Left renal pelvis (tissue), 4 donors: Measurements from ENCODE around the gene TEX29. TPM values are rescaled to one million over a fixed set of nuclear protein-coding genes. Genes with fewer than 3 reads are reported as not detected.

Source experiments
- DNase-seq, 4 donors: peaks; one replicate each; pipeline ENCODE4 v3.0.0-alpha.2; 2013; ENCODE audit warnings: low read depth in 4 of 4, low spot score in 3 of 4
- polyA plus RNA-seq, 4 donors: library from polyadenylated mRNA; unstranded; fragments of 120-200 nt; gene quantifications; one replicate each; pipeline ENCODE4 v1.2.1, GENCODE V29; 2013; ENCODE audit not compliant: insufficient read length in 4 of 4

TEX29 gene
- polyA plus RNA-seq, 4 donors, result 0.36 to 0.49 (median 0.48) TPM; not detected in 1

- DNase-seq, result no peak
Measured at GRCh38 chr13:111288276-111288675, 32.2 kb upstream of the TEX29 start.

- no peak for DNase-seq
Measured at GRCh38 chr13:111289251-111289650, 31.2 kb upstream of the TEX29 start.

GRCh38 chr13:111291908-111292307 lies 28.5 kb upstream of the TEX29 start:
- no peak for DNase-seq

DNA sequence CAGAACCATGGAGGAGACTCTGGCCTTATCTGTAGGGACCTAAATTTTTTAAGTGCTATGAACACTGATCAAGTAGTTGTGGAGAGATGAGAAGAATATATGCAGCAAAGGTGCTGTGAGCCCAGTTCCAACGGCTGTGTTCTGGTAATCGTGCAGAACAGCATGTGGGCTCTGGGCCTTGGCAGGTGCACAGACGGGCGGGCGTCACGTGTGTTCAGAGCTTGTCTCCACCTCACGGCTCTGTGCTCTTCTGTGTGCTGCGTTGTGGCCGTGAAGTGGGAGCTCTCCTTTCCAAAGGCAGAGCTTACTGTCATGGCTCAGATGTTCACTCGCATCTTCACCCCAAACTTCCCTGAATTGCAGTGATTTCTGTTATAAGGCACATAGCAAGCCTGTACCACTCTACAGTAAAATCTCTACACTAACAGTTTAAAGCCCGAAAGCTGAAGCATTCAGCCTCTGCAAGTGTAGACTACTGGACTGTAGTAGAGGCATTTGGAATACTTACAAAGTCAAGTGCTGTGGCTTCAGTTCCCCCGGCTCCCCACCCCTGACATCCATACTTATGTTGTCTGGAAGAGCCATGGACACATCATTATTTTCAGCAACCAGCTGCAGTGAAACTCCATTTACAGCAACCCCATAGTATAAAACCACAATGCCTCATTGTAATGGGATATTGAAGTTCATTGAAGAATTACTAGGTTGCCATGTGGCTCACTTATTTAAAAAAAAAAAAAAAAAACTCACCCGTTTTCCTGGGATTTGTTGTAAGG lies 27.5 kb upstream of the TEX29 start:
- DNase-seq, result no peak

DNA sequence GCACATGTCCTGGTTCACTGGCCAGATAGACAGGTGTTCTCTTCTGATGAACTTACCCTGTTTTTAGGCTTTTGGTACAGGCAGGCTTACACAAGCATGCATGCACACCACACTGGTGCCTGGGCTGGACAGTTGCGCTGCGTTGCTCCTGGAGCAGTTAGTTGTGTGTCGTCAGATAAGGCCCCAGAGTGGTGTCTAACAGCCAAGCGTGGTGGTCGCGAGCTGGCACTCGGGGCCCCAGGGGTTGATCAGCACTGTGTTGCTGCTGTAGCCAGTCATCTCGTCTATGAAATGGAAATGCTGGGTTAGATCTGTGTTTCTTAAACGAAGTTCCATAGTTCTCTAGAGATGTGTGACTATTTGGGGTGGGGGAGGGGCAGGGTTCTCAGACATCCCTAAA lies 24.6 kb upstream of the TEX29 start:
- DNase-seq, result no peak

GRCh38 chr13:111296417-111296816 lies 24.0 kb upstream of the TEX29 start:
- DNase-seq, result no peak

DNA sequence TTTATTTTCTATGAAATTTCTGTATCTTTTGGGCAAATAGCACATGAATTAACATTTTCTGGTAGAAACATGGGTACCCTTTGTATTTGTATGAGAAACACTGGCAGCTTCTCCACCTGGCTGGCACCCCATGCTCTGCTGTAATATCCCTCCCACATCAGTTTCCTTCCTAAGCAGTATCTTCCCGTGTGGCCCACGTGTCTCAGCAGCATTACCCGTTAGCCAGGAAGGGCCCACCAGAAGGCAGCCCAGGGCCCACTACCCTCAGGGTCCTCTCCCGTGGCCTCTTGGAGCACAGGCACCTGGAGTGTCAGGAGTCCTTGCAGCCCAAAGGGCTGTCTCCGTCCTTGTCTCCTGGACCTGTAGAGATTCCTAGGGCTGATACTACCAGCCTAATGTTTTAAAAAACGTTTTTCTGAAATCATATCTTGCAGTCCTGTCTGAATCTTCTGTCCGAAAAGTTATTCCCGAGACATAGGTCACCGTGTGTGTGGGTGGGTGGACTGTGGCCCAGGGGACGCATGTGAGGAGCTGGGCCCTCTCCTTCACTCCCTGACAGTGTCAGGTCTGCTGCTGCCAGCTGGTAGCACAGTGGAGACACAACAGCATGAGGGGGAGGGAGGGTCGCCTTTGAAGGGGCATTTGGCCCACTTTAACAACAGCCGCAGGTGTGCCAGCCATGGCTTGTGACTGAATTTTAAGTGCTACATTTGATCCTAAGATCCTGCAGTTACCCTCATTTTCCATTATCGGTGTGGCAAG lies 22.0 kb upstream of the TEX29 start:
- no peak for DNase-seq

DNA sequence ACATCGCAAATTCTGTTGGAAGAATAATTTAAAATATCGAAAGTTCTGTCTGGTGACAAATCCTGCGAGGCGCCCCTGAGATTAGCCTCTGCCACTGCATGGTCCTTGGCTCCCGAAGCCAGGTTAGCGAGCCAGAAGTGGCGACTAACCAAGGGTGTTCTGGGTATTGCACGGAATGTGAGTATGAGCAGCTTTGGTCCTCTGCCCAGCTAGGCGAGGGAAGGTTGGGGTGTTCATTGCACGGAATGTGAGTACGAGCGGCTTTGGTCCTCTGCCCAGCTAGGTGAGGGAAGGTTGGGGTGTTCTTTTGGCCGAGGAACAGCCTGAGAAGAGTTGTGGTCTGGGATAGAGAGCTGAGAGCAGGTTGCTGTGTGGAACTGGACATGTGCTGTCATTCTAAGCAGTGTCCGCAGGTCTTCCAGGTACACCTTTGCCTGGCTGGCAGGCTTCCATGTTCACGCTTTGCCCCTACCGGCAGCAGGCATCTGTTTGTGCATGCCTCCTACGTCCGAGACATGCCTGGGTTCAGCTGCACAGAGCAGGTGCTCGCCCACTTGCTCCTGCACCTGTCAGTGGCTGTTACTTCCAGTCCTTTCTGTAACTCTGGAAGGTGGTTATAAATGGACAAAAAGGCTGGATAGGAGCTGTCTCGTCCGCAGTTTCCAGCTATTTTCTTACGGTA lies 18.3 kb upstream of the TEX29 start:
- DNase-seq, result no peak

DNA sequence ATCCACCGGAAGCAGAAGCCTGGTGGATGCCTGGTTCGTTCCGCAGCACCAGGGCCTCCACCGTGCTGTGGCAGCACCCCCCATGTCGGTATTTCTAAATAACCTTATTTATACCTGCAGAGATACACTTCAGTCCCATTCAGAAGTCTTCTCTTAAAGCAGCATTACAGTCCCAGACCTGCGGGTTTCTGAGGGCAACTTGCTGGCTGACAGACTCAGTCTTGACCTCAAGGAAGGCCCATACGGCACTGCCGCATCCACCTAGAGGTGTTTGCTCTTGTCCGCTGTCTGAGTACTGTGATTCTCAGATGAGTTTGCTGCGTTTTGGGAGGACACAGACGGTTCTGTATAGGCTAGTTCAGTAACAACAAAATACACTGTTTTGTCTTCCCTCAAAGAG lies 16.9 kb upstream of the TEX29 start:
- DNase-seq, result no peak

DNA sequence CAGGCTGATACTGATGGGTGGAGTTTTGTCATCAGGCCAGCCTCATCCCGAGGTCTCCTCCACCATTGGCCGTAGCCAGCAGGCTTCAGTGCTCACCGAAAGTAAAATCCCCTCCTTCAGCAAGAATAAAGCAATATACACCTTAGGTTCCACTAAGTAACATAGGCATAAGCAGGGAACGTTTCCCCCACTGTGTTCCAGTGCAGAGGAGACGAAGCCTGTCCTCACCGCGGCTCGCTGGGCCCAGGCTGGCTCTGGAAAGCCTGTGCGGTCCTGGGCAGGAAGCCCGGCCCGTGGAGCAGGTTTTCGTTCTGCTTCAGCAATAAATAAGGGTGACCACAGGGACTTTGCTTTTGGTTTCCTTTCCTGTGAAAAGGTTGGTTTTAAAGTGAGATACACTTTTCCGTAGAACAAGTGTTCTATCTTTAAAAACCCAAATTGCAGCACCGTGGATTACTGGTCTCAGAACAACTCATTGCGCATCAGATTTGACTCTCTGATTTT lies 16.3 kb upstream of the TEX29 start:
- no peak for DNase-seq

DNA sequence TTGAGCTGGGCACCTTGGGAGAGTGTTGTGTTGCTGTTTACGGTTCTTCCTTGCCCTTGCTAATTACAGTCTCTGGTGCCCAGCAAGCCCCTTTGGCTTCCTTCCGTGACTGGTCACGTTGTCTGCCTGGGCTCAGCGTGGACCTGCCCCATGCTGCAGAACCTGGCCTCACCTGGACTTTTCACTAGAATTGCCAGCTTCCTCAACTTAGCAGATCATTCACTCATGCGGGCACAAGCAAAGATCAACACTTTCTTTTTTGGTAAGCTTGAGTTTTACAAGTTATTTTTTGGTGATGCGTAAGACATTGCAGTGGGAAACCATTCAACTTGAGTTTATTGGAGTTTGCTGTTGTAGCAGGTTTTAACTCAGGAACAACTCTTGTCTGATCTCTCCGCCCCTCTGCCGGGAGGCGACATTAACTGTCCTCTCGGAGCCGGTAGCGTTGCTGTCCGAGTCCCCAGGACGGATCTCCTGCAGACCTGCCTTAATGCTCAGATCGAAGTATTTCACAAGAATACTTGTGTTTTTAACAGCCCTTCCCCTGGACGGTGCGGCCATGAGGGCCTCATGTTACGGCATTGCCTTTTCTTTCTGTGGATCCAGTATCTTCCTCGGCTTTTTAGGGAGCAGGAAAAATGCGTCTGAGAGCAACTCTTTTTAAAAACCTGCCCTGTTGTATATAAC lies 15.7 kb upstream of the TEX29 start:
- no peak for DNase-seq

GRCh38 chr13:111312944-111313590 lies 7.4 kb upstream of the TEX29 start:
- no peak for DNase-seq

GRCh38 chr13:111313911-111314425 lies 6.5 kb upstream of the TEX29 start:
- DNase-seq, result no peak

DNA sequence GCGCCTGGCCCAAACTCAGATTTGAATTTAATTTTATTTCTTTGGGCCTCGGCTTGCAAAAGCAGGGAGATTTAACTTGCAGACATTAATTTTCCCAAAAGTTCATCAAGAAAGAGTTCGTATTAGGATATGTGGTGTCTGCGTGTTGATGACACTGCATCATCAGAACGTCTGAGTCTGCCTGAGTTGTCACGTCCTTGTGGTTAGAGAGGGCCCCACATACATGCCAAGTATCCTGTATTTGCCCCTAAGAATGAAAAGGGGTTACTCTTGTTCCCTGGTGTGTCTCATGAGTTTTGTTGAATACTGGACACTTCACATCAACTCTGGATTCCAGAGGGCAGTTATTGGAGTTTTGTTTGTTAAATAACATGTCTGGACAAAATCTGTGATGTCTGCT lies 5.6 kb upstream of the TEX29 start:
- no peak for DNase-seq

DNA sequence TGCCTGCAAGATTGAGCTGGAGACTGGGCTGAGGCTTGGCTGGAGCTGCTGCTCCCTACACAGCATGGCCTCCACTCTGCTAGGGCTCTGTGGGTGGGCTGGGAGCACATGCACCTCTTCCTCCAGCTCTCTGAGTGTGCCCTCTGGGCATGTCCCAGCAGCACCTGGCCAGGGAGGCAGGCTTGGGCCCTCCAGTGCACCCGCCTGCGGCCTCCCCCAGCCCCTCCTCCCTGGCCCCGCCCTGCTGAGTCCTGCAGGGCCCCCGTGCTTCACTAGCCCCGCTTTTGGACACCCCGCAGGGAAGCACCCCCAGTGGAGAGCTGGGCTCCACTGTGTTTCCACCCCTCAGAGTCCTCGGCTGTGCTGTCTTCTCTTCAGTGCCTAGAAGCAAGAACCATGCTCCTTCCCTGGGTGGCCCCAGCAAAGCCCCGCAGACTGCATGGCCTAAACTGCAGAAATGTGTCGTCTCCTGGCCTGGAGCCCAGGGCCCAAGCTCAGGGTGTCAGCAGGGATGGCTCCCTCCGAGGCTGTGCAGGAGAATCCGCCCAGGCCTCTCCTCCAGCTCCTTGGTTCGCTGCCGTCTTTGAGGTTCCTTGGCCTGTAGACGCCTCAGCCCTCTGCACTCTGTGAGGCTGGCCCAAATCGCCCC lies 5.0 kb upstream of the TEX29 start:
- no peak for DNase-seq

DNA sequence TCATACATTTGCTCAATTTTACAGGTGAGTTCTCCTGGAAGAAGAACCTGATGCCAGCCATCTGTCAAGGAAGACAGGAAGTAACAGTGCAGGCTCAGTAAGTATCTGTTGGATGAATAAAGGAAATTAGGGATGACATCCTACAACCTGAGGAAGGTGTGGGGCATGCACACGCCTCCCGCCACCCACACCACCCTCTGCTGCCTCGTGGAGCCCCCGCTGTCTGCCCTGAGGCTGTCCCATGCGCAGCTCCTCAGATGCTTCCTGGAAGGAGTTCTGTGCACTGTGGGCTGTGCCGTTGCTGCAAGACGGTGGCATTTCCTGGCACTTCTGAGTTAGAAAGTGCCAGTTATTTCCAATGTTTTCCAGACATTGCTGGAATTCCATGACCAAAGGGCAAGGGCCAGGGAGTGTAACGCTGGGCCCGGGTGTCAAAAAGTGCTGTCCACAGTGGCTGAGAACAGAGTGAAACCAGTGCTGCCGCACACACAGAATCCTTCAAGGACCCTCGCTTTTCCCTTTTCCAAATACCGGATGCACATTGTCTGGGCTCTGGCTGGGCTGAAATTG lies 4.2 kb upstream of the TEX29 start:
- no peak for DNase-seq

DNA sequence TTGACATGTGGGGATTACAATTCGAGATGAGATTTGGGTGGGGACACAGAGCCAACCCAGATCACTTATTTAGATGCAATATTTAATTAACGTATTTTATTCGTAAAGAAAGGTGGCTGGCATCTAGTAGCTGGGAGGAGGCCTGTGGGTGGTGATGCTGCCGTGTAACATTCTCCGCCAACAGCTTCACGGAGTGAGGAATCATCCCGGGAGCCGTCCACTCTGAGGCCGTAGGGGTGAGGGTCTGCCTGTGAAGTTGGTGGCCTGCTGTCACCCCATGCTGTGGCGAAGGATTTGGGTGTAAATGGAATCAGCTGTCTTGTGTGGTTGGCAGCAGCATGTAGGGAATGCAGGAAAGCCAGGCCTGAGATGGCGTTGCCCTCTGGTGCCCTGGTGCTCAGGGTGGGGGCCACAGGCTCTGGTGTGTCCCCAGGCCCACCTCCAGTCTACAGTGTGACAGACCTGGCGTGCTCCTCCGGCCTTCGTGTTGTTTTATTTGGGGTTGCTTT lies 3.3 kb upstream of the TEX29 start:
- DNase-seq, result no peak

- no peak for DNase-seq
Measured at GRCh38 chr13:111317571-111318345, 2.7 kb upstream of the TEX29 start.
